ENCODE results near the gene JMJD1C.
"Not testable (repeated sequence)": the region's sequence is repeated elsewhere in the genome, so short reads cannot be mapped to it uniquely, and the experiment has no call there.

JMJD1C gene

DNA sequence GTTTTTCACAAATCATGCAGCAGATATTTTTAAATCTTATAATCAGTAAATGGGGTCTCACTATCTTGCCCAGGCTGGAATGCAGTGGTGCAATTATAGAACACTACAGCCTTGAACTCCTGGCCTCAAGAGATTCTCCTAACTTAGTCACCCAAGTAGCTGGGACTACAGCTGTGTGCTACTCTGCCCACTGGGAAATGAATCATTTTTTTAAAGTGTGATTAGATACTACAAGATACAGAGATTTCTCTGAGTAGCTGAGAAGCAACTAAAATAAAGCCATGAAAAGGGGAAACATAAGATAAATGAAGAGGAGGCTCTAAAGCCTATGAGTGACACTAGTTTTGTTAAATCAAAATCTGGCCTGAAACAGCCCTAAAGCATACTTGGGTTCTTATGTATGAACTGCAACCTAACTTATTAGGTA is 119.7 kb downstream of the JMJD1C start:
- DNase-seq: no peak

DNA sequence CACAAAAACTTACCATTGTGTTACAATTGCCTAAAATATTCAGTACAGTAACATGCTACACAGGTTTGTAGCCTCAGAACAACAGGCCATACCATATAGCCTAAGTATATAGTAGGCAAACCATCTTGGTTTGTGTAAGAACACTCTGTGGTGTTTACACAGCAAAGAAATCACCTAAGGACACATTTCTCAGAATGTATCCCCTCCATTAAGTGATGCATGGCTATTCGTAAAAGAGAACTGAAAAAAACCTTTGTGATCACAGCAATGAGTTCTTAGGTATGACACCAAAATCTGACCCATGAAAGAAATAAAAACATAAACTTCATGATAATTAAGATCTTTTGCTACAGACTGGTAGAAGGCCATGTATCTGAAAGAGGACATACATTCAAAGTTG is 121.5 kb downstream of the JMJD1C start:
- DNase-seq: no peak

DNA sequence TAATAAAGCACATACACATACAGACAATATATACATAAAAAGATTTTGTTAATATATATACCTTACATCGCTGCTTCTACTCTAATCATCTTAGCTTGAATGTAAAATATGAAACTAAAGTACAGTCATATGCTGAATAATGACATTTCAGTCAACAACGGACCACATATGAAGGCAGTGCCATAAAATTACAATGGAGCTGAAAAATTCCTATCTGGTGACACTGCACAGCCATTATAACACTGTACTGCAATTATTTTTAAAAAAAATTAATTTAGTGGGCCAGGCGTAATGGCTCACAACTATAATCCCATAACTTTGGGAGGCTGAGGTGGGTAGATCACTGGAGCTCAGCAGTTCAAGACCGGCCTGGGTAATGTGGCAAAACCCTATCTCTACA is 122.3 kb downstream of the JMJD1C start:
- no peak for DNase-seq

DNA sequence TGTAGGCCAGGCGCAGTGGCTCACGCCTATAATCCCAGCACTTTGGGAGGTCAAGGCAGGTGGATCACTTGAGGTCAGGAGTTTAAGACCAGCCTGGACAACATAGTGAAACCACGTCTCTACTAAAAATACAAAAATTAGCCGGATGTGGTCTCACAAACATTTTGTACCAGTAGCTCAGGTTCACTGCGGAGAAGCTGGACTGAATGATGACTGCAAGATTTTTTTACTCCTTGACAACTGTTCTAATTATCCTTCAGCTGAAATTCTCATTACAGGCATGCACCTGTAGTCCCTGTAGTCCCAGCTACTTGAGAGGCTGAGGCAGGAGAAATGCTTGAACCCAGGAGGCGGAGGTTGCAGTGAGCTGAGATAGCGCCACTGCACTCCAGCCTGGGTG is 126.1 kb downstream of the JMJD1C start:
- not testable (repeated sequence) for DNase-seq

DNA sequence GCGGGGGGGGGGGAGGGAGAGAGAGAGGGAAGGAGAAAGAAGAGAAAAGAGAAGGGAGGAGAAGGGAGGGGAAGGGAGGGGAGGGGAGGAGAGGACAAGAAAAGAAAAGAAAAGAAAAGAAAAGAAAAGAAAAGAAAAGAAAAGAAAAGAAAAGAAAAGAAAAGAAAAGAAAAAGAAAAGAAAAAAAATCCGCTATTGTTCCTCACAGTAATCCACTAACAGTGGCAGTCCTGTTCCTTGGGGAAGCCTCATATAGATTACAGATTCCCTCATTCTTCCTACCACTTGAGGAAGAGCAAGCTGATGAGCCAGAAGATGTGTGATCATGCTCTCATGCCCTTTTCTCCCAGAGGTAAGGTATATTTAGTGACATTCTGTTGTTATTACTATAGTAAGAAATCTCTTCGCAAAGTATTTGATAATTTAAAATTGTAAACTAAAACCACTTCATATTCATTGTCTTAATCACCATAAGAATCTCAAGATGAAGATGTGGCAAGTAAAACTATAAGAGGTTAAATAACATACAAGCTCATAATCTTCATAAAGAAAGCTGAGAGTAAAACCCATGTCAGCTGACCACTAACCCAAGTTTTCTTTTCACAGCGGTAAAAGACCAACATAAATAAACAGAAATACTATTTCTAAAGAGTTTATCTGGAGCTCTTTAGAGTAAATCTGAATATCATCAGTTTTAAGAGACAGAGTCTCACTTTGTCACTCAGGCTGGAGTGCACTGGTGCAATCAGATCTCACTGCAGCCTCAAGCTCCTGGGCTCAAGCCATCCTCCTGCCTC is 128.1 kb downstream of the JMJD1C start:
- DNase-seq: no peak

DNA sequence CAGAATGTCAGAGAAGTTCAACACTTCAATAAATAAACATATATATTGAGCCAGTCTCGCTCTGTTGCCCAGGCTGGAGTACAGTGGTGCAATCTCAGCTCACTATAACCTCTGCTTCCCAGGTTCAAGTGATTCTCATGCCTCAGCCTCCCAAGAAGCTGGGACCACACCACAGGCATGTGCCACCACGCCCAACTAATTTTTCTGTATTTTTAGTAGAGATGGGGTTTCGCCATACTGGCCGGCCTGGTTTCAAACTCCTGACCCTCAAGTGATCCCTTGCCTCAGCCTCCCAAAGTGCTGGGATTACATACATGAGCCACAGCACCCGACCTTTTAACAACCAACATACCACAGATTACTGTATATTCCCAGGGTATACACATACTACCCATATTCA is 134.2 kb downstream of the JMJD1C start:
- DNase-seq: no peak

DNA sequence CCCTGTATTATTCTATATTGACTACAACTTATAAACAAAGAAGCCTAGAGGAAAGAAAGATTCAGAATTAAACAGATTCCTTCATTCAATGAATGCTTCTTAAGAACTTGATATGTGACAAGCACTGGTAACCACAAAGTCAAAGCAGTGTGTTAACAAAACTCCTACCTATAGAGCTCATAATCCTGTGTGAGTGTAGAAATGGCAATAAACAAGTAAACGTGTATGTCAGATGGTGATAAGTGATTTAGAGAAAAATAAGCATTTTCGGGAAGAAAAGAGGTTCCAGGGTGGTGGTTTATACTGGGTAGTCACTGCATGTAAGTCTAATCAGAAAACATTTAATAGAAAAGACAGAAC is 141.3 kb downstream of the JMJD1C start:
- DNase-seq: no peak

DNA sequence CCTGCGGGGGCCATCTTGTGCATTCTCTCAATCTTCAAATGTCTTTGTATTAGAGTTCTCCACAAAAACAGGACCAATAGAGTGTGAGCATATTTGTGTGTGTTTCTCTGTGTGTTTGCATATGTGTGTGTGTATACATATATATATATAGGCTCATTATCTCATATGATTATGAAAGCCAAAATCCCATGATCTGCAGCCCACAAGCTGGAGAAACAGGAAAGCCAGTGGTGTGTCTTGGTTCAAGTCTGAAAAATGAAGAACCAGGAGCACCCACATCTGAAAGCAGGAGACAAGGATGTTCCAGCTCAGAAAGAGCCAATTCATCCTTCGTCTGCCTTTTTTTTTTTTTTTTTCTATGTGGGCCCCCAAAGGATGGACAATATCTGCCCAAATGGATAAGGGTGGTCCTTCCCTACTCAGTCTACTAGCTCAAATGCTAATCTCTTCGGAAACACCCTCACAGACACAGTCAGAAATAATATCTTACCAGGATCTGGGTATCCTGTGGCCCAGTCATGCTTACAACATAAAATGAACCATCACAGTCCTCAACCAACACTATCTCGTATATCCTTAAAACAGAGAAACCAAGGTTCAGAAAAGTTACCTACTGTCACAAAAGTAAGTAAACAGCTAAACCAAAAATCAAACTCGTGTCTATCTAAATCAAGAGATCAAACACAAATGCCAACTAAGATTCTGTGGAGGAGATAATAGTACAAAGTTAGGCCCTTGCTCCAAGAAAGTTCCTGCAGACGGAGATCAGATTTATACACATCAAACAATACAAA is 141.9 kb downstream of the JMJD1C start:
- no peak for DNase-seq

DNA sequence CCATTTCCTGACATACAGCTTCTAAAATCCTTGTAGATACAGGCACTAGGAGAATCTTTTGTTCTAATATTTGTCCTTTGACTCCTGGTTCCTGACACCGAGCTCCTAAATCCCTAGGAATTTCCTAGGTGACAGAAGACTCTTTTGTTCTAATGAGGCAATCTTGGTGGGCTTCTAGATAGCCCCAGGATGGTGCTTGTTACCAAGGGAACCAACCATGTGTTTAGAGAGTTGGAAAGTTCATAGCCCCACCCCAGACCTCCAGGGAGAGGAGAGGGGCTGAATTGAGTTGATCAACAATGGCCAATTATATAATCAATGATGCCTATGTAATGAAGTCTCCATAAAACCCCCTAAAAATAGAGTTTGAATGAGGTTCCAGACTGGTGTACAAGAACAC is 145.1 kb downstream of the JMJD1C start:
- no peak for DNase-seq

DNA sequence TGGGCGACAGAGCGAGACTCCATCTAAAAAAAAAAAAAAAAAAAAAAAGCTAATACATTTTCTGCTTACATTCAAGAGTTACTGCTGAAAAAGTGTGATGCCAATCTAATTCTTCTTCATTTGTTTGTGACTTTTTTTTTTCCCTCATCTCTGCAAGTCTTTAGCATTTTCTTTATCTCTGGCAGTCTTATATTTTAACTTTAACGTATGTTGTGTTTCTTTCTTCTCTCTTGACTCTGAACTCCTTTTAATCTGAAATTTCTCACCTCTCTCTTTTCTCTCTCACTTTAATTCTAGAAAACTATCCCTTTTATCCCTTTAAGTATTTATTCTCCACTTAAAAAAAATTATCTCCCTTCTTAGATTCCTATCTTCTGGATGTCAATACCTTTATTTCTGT is 146.5 kb downstream of the JMJD1C start:
- no peak for DNase-seq

DNA sequence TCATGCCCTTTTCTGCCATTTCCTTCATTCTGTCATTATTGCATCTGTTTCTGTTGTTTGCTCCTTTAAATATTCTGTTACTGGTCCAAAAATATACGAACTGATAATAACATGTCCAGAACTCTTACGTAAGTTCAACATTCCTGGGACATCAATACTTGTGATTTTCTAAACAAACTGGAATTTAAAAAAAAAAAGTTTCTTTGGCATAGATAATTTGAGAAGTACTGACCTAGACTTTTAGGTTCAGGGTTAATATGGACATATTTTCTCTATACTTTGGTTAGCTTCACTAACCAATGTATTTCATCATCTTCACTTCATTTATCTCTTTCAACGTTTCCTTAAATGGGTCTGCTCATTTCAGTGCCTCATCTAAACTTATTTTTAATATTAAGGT is 147.3 kb downstream of the JMJD1C start:
- DNase-seq: no peak

DNA sequence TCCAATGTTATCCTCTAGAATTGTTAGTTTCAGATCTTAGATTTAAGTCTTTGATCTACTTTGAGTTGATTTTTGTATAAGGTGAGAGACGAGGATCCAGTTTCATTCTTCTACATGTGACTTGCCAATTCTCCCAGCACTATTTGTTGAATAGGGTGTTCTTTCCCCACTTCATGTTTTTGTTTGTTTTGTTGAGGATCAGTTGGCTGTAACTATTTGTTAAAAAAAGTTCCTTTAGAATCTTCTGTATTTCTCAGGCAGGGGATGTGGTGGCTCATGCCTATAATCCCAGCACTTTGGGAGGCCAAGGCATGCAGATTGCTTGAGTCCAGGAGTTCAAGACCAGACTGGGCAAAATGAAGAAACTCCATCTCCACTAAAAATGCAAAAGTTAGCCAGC is 151.8 kb downstream of the JMJD1C start:
- DNase-seq: no peak

DNA sequence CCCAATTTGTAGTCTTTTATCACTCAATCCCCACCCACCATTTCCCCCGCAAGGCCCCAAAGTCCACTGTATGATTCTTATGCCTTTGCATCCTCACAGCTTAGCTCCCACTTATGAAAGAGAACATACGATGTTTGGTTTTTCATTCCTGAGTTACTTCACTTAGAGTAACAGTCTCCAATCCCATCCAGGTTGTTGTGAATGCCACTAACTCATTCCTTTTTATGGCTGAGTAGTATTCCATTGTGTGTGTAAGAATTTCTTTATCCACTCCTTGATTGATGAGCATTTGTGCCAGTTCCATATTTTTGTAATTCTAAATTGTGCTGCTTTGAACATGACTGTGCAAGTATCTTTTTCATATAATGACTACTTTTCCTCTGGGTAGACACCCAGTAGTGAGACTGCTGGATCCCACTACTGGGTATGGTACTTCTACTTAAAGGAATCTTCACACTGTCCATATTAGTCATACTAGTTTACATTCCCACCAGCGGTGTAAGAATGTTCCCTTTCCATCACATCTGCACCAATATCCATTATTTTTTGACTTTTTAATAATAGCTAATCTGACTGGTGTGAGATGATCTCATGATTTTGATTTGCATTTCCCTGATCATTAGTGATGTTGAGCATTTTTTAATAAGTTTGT is 152.6 kb downstream of the JMJD1C start:
- no peak for DNase-seq

DNA sequence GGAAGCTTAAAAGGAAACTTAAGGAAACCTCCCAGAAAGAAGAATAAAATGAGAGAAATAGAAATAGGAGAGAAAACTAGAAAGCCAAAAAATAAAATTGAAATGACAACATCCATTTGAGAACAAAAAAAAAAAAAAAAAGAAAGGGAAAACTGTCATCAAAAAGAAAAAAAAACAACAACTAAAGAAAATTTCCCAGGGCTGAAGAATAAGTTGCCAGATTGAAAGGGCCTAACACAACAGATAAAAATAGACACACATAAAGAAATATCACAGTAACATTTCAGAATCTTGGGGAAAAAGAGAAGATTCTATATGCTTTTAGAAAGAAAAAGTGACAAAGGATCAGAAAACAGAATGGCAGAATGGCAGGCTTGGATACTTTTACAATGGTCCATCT is 157.1 kb downstream of the JMJD1C start:
- no peak for DNase-seq

DNA sequence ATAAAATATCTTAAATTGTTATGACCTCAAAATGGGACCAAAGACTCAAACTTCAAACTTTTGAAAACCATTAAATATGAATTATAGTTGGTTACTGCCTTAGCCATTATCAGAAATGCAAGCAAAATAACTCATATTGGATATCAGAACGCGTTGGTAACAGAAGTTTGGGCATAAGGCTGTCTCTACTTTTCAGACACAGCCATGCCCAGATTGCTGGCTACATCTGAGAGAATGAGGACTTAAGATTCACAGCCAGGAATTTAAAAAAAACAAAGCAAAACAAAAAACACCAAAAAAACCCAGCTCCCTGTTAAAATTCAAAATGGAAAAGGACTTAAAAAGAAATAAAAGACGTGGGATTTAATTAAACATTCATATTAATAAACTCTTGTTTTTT is 161.6 kb downstream of the JMJD1C start:
- no peak for DNase-seq

DNA sequence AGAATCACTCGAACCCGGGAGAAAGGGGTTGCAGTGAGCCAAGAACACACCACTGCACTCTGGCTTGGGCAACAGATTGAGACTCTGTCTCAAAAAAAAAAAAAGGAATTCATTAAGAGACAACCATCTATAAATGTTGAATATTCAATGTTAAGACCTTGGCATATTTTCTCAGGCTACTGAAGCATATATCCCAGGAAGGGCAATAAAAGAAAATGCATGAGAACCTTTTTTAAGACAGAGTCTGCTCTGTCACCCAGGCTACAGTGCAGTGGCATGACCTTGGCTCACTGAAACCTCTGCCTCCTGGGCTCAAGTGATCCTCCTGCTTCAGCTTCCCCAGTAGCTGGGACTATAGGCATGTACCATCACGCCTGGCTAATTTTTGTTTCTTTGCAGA is 165.0 kb downstream of the JMJD1C start:
- DNase-seq: no peak

DNA sequence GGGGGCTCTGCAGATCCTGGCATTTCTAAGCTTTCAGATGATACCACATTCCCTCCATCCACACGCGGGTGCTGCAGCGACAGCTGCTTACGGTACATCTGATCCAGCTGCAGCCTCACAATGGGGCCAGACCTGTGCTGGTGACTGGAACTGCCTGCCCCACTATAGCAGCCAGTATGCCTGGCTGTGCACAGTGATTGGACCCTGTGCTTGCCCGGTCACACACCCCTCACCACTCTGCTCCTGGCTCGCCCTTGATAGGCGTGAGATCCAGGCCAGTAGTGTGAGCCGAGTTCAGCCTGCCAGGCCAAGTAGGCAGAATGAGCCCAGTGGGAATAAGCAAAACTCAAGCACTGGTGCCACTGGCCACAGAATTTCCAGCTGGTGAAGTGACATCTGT is 167.8 kb downstream of the JMJD1C start:
- DNase-seq: no peak

DNA sequence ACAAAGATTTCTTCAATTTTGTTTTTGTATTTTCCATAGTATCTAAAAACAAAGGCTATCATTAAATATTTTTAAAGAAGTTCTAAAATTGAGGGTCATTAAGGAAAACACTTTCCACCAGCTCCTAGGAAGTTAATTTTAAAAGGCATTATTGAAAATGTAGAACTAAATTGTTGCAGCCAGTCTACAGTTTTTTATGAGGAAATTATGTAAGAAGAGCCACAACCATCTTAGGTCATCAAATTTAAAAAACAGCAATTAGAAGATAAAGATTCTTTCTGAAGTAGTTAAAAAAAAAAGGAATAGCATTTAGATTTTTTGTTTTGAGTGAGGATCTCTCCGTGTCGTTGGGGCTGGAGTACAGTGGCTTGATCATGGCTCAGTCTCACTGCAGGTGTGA is 171.0 kb downstream of the JMJD1C start:
- no peak for DNase-seq

DNA sequence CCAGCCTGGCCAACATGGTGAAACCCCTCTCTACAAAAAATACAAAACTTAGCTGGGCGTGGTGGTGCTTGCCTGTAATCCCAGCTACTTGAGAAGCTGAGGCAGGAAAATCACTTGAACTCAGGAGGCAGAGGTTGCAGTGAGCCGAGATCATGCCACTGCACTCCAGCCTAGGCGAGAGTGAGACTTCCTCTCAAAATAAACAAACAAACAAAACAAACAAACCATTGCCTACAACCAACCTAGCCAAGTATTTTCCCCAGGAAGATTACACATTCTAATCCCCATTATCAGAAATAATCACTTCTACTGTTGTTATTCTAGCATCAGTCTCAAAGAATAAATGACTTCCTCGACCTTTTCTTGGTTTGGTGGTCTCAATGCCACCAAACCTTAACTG is 172.9 kb downstream of the JMJD1C start:
- not testable (repeated sequence) for DNase-seq

DNA sequence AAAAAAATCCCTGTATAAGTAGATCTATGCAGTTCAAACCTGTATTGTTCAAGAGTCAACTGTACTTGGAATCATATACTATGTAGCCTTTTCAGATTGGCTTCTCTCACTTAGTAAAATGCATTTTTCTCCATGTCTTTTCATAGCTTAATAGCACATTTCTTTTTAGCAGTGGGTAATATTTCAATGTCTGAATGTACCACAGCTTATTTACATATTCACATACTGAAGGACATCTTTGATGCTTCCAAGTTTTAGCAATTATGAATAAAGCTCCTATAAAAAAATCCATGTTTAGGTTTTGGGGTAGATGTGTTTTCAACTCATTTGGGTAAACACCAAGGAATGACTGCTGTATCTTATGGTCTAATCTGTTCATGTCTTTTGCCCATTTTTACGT is 177.6 kb downstream of the JMJD1C start:
- no peak for DNase-seq

DNA sequence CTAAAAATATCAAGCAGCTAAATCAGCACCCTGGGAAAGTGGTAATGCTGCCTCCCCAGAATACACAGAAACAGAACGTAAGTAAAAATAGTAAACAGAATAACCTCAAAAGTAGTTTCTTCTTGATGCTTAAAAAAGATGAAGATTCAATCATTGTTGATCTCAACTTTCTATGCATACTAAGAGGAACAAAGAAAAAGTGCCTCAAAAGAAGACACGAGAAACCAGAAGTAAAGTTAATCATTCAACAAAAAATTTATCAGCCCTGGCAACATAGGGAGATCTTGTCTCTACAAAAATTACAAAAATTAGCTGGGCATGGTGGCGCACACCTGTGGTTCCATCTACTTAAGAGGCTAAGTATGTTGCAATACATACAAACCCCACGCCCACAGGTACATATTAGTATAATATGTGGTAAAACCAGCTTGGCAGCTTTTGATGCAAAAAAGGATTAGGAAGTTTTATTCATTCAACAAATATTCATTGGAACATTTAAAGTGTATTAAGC is 179.0 kb downstream of the JMJD1C start:
- DNase-seq: no peak

DNA sequence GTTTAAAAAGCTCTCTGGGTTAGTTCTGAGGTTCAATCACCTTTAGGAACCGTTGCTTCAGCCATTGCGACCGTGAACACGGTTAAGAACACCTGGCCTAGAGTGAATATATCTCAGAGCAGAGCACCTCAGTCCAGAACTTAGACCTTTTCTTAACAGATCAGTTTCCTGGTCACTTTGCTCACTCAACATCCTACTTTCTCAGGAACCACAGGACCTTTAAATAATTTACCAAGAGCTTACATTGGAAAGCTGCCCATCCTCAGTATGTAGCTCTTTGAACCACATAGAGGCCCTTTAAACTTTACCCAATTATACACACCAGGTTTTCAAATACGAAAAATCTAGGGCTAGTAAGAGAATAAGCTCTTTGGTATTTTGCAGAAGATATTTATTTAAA is 179.4 kb downstream of the JMJD1C start:
- DNase-seq: no peak

DNA sequence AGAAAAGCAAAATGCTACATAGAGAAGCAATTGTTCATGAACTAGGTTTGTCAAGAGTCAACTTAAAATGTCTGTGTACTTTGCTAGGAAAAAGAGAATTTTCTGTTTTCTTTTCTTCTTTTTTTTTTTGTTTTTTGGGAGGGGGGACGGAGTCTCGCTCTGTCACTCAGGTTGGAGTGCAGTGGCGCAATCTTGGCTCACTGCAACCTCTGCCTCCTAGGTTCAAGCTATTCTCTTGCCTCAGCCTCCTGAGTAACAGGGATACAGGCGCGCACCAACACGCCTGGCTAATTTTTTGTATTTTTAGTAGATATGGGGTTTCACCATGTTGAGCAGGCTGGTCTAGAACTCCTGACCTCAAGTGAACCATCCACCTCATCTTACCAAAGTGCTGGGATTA is 181.9 kb downstream of the JMJD1C start:
- DNase-seq: not testable (repeated sequence)

DNA sequence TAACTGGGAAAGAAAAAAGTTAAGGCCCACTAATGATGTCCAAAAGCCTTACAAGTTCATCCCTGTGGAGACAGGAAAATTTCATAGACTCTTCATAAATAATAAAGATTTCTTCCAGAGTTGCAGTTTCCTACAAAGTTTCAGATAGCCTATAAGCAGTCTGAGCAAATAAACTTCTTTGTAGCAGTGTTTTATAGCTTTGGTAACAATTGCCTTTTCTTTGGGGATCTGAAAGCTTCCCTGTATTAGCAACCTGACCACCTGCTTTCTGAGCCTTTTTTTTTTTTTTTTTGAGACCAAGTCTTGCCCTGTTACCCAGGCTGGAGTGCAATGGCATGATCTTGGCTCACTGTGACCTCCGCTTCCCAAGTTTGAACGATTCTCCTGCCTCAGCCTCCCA is 182.7 kb downstream of the JMJD1C start:
- DNase-seq: no peak

Data from DMS79 treated with DMSO at 0.1 percent for 48 hours (cell line).